Common myeloid progenitor, CD34-positive (primary cell): Measurements from ENCODE around the gene RBKS.
"Not testable (repeated sequence)": the region's sequence is repeated elsewhere in the genome, so short reads cannot be mapped to it uniquely, and the experiment has no call there.

Experiments
- CTCF ChIA-PET: fragments of 350-600 bp; sonication (Branson Sonifier 250); formaldehyde crosslinking; loops from one replicate; lab custom pipeline; 2021; ENCODE audit warnings: antibody characterized with exemption; lab: Charles Lee
- POLR2A ChIA-PET: fragments of 350-600 bp; sonication (Branson Sonifier 250); formaldehyde crosslinking; loops from one replicate; lab custom pipeline; 2021; ENCODE audit warnings: antibody characterized with exemption; lab: Charles Lee
- DNase-seq, 3 donors: peaks; one replicate each; pipeline versions ENCODE4 v3.0.0 to v3.0.0-alpha.2; 2013
- H3K27ac ChIP-seq, 2 experiments: 1 replicate in 1 of 2; 2 replicates in 1 of 2; pipeline ENCODE4 v1.7.0; 2013; ENCODE audit warnings: inconsistent platforms in 2 of 2, low read length in 2 of 2, mild to moderate bottlenecking in 2 of 2, low read depth in 1 of 2, moderate library complexity in 1 of 2; ENCODE audit not compliant: severe bottlenecking in 2 of 2, insufficient read depth in 1 of 2, poor library complexity in 1 of 2
- H3K27me3 ChIP-seq, 5 experiments: replicated peaks in 2 of 5; 1 replicate in 3 of 5; 2 replicates in 2 of 5; pipeline versions ENCODE4 v1.6.1 to v1.7.0; 2013; ENCODE audit warnings: low read length in 4 of 5, mild to moderate bottlenecking in 2 of 5, moderate library complexity in 2 of 5, inconsistent platforms in 1 of 5; ENCODE audit not compliant: insufficient read depth in 5 of 5, control insufficient read depth in 4 of 5
- H3K36me3 ChIP-seq, 4 experiments: 1 replicate in 2 of 4; 2 replicates in 2 of 4; pipeline versions ENCODE4 v1.6.1 to v1.7.0; 2013; ENCODE audit warnings: low read length in 3 of 4, control low read depth in 1 of 4, mild to moderate bottlenecking in 1 of 4; ENCODE audit not compliant: control insufficient read depth in 4 of 4, insufficient read depth in 4 of 4
- H3K4me1 ChIP-seq, 4 experiments: 1 replicate in 3 of 4; 2 replicates in 1 of 4; pipeline versions ENCODE4 v1.6.1 to v1.7.1; 2013; ENCODE audit warnings: low read length in 3 of 4, mild to moderate bottlenecking in 3 of 4, control low read depth in 1 of 4, inconsistent platforms in 1 of 4, moderate library complexity in 1 of 4; ENCODE audit not compliant: control insufficient read depth in 4 of 4, insufficient read depth in 4 of 4; ENCODE audit errors: control extremely low read depth in 1 of 4
- H3K4me3 ChIP-seq, 7 experiments: 1 replicate in 4 of 7; 2 replicates in 3 of 7; pipeline versions ENCODE4 v1.5.1 to v1.7.0; 2013; ENCODE audit warnings: mild to moderate bottlenecking in 7 of 7, low read length in 6 of 7, moderate library complexity in 6 of 7, inconsistent platforms in 2 of 7, low read depth in 2 of 7, control low read depth in 1 of 7; ENCODE audit not compliant: insufficient read depth in 4 of 7, control insufficient read depth in 1 of 7; ENCODE audit errors: extremely low read depth in 1 of 7
- H3K9me3 ChIP-seq, 5 experiments: 1 replicate in 4 of 5; 2 replicates in 1 of 5; pipeline versions ENCODE4 v1.6.1 to v1.7.1; 2013; ENCODE audit warnings: low read length in 4 of 5, mild to moderate bottlenecking in 2 of 5, inconsistent platforms in 1 of 5, low read depth in 1 of 5, moderate library complexity in 1 of 5; ENCODE audit not compliant: control insufficient read depth in 4 of 5, insufficient read depth in 2 of 5; ENCODE audit errors: control extremely low read depth in 1 of 5
- WGBS: methylation state at CpG from one replicate; pipeline ENCODE4 v1.1.5; 2013; ENCODE audit not compliant: insufficient coverage; 5-methylcytosine and 5-hydroxymethylcytosine counted together

Gene RBKS

DNA sequence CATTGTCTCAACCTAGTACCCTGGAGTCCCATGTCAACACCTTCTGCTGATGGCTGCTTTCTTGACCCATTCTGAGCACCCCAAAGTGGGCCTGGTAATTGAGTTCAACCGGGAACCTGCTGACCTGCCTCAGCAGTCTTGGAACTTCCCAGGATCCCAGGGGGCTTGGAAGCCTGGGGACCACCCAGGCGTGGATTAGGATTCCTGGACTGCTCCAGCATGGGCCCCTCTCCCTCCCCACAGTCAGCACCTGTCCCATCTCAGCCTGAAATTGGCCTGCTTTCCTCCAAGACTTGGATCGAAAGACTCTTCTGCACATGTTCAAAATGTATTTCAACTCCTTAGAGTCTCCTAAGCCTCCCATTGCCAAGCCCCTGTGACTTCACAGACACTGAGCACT lies 134.1 kb downstream of the RBKS start:
- CTCF ChIA-PET = interaction anchor here (0.6 to 2.2 kb wide), 2 partner anchors 598 to 629 kb away, joined by 3 to 4 read pairs; no protein-coding TSS in a partner anchor
- Histone ChIP-seq H3K4me1 (peaks cover 0 to 12% (median 0%) of the 10 kb centered on the region in 4 experiments), H3K27me3 (no peaks in the 10 kb centered on the region), H3K4me3 (no peak overlapping the region), H3K9me3 (no peaks in the 10 kb centered on the region), H3K27ac (no peak overlapping the region), H3K36me3 (no peaks in the 10 kb centered on the region)
- no peak for DNase-seq
- WGBS = 94% methylated on average over 3 of the region's 3 CpGs
- POLR2A ChIA-PET = no interaction called here

DNA sequence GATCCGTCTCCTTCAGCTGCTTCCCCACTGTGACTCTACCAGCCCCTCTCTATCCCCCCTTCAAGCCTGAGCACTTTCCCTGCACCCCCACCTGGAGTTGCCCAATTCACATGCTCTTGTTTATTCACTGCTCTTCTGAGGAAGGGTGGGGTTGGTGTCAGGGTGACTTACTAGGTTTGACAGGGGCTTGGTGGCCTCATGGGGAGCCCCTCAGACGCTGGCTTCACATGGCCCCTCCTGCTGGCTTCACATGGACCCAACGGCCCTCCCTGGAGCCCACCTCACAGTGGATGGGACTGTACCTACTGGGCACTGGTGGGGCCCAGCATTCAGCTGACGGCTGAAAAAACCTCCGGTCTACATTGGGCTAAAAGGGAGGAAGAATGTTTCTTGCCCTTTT lies 135.4 kb downstream of the RBKS start:
- ChIA-PET CTCF (interaction anchor here (0.7 to 2.4 kb wide), 13 partner anchors 12 to 700 kb away, joined by 3 to 7 read pairs (median 4); no protein-coding TSS in a partner anchor), POLR2A (interaction anchor here (0.6 kb wide), 1 partner anchor 642 kb away, joined by 6 read pairs; no protein-coding TSS in a partner anchor)
- 94% methylated on average over 4 of the region's 5 CpGs for WGBS

DNA sequence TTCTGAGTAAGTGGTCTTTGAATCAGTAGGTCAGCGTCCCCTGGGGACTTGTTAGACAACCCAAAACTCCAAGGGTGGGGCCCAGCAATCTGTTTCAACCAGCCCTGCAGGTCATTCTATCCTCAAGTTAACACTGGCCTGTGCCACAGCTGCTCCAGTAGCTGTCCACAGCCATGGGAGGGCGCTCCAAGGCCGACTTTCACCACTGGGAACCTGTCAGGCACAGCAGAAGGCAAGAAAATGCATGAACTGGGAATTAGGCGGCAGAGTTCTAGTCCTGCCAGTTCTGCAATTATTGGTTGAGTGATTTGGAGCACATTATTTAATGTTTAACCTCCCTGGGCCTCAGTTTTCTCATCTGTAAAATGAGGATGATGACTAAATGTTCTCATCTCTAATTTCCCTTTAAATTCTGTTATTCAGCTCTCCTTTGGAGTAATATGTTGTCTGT lies 136.0 kb downstream of the RBKS start:
- POLR2A ChIA-PET = interaction anchor here (0.6 to 0.9 kb wide), 3 partner anchors 639 to 643 kb away, joined by 3 to 6 read pairs (median 4); partner anchors contain the start of gene FOSL2
- Histone ChIP-seq H3K36me3 (no peaks in the 10 kb centered on the region), H3K4me1 (peaks cover 0 to 12% (median 0%) of the 10 kb centered on the region in 4 experiments), H3K9me3 (peaks cover 0 to 6% (median 2%) of the 10 kb centered on the region in 5 experiments), H3K27me3 (no peaks in the 10 kb centered on the region), H3K4me3 (no peak overlapping the region), H3K27ac (no peak overlapping the region)
- WGBS = 28% methylated on average over 4 of the region's 4 CpGs
- peak; percentile 68 to 80 (median 76) for DNase-seq
- CTCF ChIA-PET = interaction anchor here (0.8 to 2.4 kb wide), 13 partner anchors 11 to 701 kb away, joined by 3 to 7 read pairs (median 4); no protein-coding TSS in a partner anchor

More for the DNA sequence above, 135.4 kb downstream of the RBKS start:
- DNase-seq = no peak
- no peak overlapping the region for H3K27ac ChIP-seq
- H3K36me3 ChIP-seq = no peaks in the 10 kb centered on the region
- no peaks in the 10 kb centered on the region for H3K9me3 ChIP-seq
- no peak overlapping the region for H3K4me3 ChIP-seq
- H3K4me1 ChIP-seq = peaks cover 0 to 12% (median 0%) of the 10 kb centered on the region in 4 experiments
- H3K27me3 ChIP-seq = no peaks in the 10 kb centered on the region

DNA sequence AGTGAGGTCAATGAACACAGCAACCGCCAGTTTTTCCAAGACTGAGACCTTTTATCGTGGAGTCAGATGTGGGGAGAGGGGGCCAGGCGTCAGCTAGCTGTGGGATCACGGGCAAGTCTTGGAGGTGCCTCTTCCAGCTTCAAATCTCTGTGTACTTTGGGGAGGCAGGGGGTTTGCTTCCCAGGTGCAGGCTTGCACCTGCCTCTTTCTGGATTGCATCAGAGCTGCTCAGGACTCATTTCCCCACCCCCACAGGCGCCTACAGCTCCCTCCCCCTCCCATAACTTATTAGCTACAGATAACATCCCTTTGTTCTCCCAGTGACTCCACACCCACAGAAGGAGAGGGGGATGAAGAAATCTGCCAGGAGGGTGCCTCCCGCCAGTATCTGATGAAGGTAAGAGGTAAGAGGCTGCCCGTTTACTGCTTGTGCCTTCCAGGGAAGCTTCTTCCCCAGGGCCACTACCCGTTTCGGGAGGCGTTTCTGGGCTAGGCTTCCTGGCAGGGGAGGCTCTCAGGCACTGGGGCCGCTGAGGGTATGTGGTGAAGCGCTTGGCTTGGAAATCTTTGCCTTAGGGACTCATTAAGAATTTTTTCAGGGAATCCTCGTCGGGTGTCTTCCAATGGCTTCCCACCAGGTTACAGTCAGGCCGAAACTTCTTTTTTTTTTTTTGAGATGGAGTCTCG lies 137.5 kb downstream of the RBKS start:
- no peaks in the 10 kb centered on the region for H3K36me3 ChIP-seq
- peaks cover 0 to 14% (median 10%) of the 10 kb centered on the region in 5 experiments for H3K9me3 ChIP-seq
- ChIA-PET CTCF (interaction anchor here (1.2 to 2.4 kb wide), 3 partner anchors 15 to 696 kb away, joined by 4 to 7 read pairs (median 4); no protein-coding TSS in a partner anchor), POLR2A (no interaction called here)
- H3K4me3 ChIP-seq = no peak overlapping the region
- H3K27me3 ChIP-seq = peaks cover 0 to 2% (median 0%) of the 10 kb centered on the region in 5 experiments
- no peak for DNase-seq
- WGBS = 97% methylated on average over 13 of the region's 16 CpGs
- H3K27ac ChIP-seq = no peak overlapping the region
- H3K4me1 ChIP-seq = peaks cover 0 to 12% (median 0%) of the 10 kb centered on the region in 4 experiments

DNA sequence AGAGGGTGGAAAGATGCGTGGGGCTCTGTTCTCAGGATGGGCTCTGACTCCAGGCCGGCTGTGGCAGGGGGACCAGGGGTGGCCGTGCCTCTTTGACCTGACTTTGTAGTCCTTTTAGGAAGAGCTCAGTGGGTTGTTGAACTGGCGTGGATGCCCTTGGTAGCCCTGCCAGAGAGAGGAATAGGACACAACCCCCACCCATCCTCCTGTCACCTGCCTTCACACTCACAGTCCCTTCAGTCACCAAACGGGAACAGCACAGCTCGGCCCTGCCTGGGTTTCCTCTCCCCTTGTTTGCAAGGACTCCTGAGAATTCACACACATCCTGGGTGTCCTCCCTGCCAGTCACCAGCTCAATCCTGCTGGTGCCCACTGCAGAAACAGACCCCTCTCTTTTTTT lies 138.8 kb downstream of the RBKS start:
- H3K4me1 ChIP-seq = peaks cover 0 to 2% (median 0%) of the 10 kb centered on the region in 4 experiments
- no peak overlapping the region for H3K27ac ChIP-seq
- POLR2A ChIA-PET = no interaction called here
- 100% methylated on average over 3 of the region's 6 CpGs for WGBS
- no peaks in the 10 kb centered on the region for H3K36me3 ChIP-seq
- no peak for DNase-seq
- peaks cover 0 to 14% (median 10%) of the 10 kb centered on the region in 5 experiments for H3K9me3 ChIP-seq
- CTCF ChIA-PET = no interaction called here
- no peak overlapping the region for H3K4me3 ChIP-seq
- H3K27me3 ChIP-seq = peaks cover 0 to 2% (median 0%) of the 10 kb centered on the region in 5 experiments

DNA sequence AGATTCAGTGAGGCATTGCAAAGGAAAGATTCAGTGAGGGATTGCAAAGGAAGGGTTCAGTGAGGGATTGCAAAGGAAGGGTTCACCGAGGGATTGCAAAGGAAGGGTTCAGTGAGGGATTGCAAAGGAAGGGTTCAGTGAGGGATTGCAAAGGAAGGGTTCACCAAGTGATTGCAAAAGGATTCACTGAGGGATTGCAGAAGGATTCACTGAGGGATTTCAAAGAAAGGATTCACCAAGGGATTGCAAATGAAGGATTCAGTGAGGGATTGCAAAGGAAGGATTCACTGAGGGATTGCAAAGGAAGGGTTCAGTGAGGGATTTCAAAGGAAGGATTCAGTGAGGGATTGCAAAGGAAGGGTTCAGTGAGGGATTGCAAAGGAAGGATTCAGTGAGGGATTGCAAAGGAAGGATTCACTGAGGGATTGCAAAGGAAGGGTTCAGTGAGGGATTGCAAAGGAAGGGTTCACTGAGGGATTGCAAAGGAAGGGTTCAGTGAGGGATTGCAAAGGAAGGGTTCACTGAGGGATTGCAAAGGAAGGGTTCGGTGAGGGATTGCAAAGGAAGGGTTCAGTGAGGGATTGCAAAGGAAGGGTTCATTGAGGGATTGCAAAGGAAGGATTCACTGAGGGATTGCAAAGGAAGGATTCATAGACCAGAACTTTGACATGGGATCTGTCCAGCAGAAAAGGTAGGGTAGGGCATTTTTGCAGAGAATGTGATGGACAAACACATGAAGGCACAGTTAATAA lies 141.2 kb downstream of the RBKS start:
- DNase-seq, H3K27ac ChIP-seq, H3K4me3 ChIP-seq, H3K27me3 ChIP-seq, POLR2A ChIA-PET, H3K36me3 ChIP-seq, H3K4me1 ChIP-seq: not testable (repeated sequence)
- WGBS = 94% methylated on average over 2 of the region's 2 CpGs
- CTCF ChIA-PET = interaction anchor here (0.6 kb wide), 1 partner anchor 53 kb away, joined by 3 read pairs; no protein-coding TSS in a partner anchor
- peaks cover 0 to 19% (median 10%) of the 10 kb centered on the region in 5 experiments for H3K9me3 ChIP-seq
